ENCODE measurements around the gene CHRNA4. TPM values are rescaled to one million over a fixed set of nuclear protein-coding genes. Genes with fewer than 3 reads are reported as not detected.

Gene CHRNA4
- polyA plus RNA-seq, 1 of the 3 experiments (the other 2 are of a cell fraction): not detected

GRCh38 chr20:63406011-63406410 is 44.9 kb upstream of the CHRNA4 start:
- H3K4me1 ChIP-seq (ENCODE audit: control insufficient read depth in 1 of 2, insufficient read depth in 2 of 2, low read depth in 1 of 2, low read length in 1 of 2): peaks cover 0 to 37% of the 10 kb centered on the region in 2 experiments; a peak in 1 of 4 replicates
- CTCF ChIA-PET: no interaction called here
- no peaks in the 10 kb centered on the region for H3K36me3 ChIP-seq (replicated peaks in 1 of 2; ENCODE audit: control insufficient read depth in 1 of 2, insufficient read depth in 2 of 2, low read length in 1 of 2)
- TF ChIP-seq EP300 (IDR thresholded peaks at IDR 0.05; ENCODE audit: borderline replicate concordance in 1 of 2, low read depth in 1 of 2, low read length in 1 of 2) (no peak), NFIC (IDR thresholded peaks at IDR 0.05; ENCODE audit: borderline replicate concordance) (no peak), JUND (IDR thresholded peaks at IDR 0.05) (no peak), ZBTB33 (IDR thresholded peaks at IDR 0.05; ENCODE audit: borderline replicate concordance, low read depth) (no peak), FOSL2 (IDR thresholded peaks at IDR 0.05; ENCODE audit: borderline replicate concordance, low read depth) (no peak), RXRA (IDR thresholded peaks at IDR 0.05; ENCODE audit: borderline replicate concordance, low read depth) (no peak), GATA2 (CRISPR knock-in tag; IDR thresholded peaks at IDR 0.05) (no peak), MXI1 (IDR thresholded peaks at IDR 0.05; ENCODE audit: low read depth, low read length) (no peak), MAX (IDR thresholded peaks at IDR 0.05; ENCODE audit: low read depth) (no peak), GABPA (IDR thresholded peaks at IDR 0.05; ENCODE audit: low read depth) (no peak), REST (IDR thresholded peaks at IDR 0.05; ENCODE audit: low read depth, low read length) (no peak), SIN3A (IDR thresholded peaks at IDR 0.05; ENCODE audit: borderline replicate concordance, low read depth, low read length) (no peak), SMC3 (IDR thresholded peaks at IDR 0.05; ENCODE audit: low read depth, low read length) (no peak)
- H3K27me3 ChIP-seq (ENCODE audit: insufficient read depth): peaks cover 2% of the 10 kb centered on the region; the same call in 1 of the 2 replicates
- H3K9me2 ChIP-seq: no peaks in the 10 kb centered on the region
- no peak overlapping the region for H3K4me3 ChIP-seq (ENCODE audit: low read depth in 2 of 2, low read length in 1 of 2)
- H2AFZ ChIP-seq (ENCODE audit: low read depth): no peak overlapping the region
- POLR2A ChIA-PET: no interaction called here
- H3K79me2 ChIP-seq (ENCODE audit: insufficient read depth): no peaks in the 10 kb centered on the region
- H3K9me3 ChIP-seq: no peaks in the 10 kb centered on the region
- H3K9ac ChIP-seq: no peak overlapping the region
- no peak for DNase-seq
- no peaks in the 10 kb centered on the region for H4K20me1 ChIP-seq (ENCODE audit: insufficient read depth)
- H3K4me2 ChIP-seq: no peak overlapping the region
- no peak overlapping the region for H3K27ac ChIP-seq (ENCODE audit: low read depth in 2 of 2, low read length in 1 of 2)
- WGBS (ENCODE audit: low lambda C conversion rate): 73% methylated on average over 16 of the region's 23 CpGs
- H3F3A ChIP-seq (replicated peaks; ENCODE audit: insufficient read depth): no peaks in the 10 kb centered on the region

All from SK-N-SH (cell line).